IMR-90 (cell line): ENCODE measurements around the gene SEMA6C. TPM values are rescaled to one million over a fixed set of nuclear protein-coding genes. Genes with fewer than 3 reads are reported as not detected.

Source experiments
- ATAC-seq: fragments of 200-7000 bp; cut with Tn5 transposase; 2 replicates; pipeline ENCODE4 v1.9.1; 2020; ENCODE audit warnings: low read depth, mild to moderate bottlenecking, moderate library complexity
- BruUV-seq: library from RNA; stranded (reverse); fragments of 400-500 nt; replicated peaks from 2 replicates; lab custom pipeline; 2021; lab: Mats Ljungman, UMichigan
- CTCF ChIA-PET: fragments of 300-600 bp; formaldehyde crosslinking; extraction: SDS; loops from one replicate; lab custom pipeline; 2021; ENCODE audit warnings: antibody characterized with exemption; lab: Yijun Ruan, JAX
- POLR2A ChIA-PET: fragments of 300-600 bp; sonication (Branson Sonifier 250); formaldehyde crosslinking; loops from one replicate; lab custom pipeline; 2022; ENCODE audit warnings: antibody characterized with exemption; ENCODE audit not compliant: unreplicated experiment; lab: Charles Lee
- DNase-seq: peaks from one replicate; pipeline ENCODE4 v3.0.0; 2013
- H2AFZ ChIP-seq: replicated peaks from 2 replicates; pipeline ENCODE3; 2013; ENCODE audit warnings: low read length, mild to moderate bottlenecking; ENCODE audit not compliant: poor library complexity
- H2AK5ac ChIP-seq: 2 replicates; pipeline ENCODE4 v1.6.1; 2013; ENCODE audit warnings: low read depth, low read length, inconsistent platforms
- H2AK9ac ChIP-seq: replicated peaks from 2 replicates; pipeline ENCODE3; 2013; ENCODE audit warnings: mild to moderate bottlenecking, low read depth, low read length, moderate library complexity; ENCODE audit not compliant: poor library complexity
- H2BK120ac ChIP-seq: 2 replicates; pipeline ENCODE4 v1.6.1; 2013; ENCODE audit warnings: low read depth, low read length, inconsistent platforms
- H2BK15ac ChIP-seq: 3 replicates; pipeline ENCODE4 v1.6.1; 2013; ENCODE audit warnings: low read depth, low read length, inconsistent platforms
- H2BK20ac ChIP-seq: 2 replicates; pipeline ENCODE4 v1.6.1; 2013; ENCODE audit warnings: low read depth, mild to moderate bottlenecking, inconsistent platforms, low read length, moderate library complexity
- H2BK5ac ChIP-seq: 2 replicates; pipeline ENCODE4 v1.6.1; 2013; ENCODE audit warnings: mild to moderate bottlenecking, low read depth, low read length, inconsistent platforms; ENCODE audit not compliant: poor library complexity, severe bottlenecking
- H3K14ac ChIP-seq: replicated peaks from 2 replicates; pipeline ENCODE4 v1.6.1; 2013; ENCODE audit warnings: low read depth, low read length, inconsistent platforms
- H3K18ac ChIP-seq: 2 replicates; pipeline ENCODE4 v1.6.1; 2013; ENCODE audit warnings: low read depth, low read length, control low read depth
- H3K23ac ChIP-seq: 2 replicates; pipeline ENCODE4 v1.6.1; 2013; ENCODE audit warnings: low read depth, low read length, inconsistent platforms
- H3K27ac ChIP-seq: 2 replicates; pipeline ENCODE4 v1.5.1; 2013; ENCODE audit warnings: mild to moderate bottlenecking, control low read depth, low read length; ENCODE audit not compliant: insufficient read depth
- H3K27me3 ChIP-seq: 2 replicates; pipeline ENCODE4 v1.6.1; 2013; ENCODE audit warnings: low read length; ENCODE audit not compliant: control insufficient read depth, insufficient read depth
- H3K36me3 ChIP-seq: 2 replicates; pipeline ENCODE4 v1.6.1; 2013; ENCODE audit warnings: low read length, mixed read lengths; ENCODE audit not compliant: control insufficient read depth, insufficient read depth
- H3K4ac ChIP-seq: 2 replicates; pipeline ENCODE4 v1.6.1; 2013; ENCODE audit warnings: low read depth, low read length, inconsistent platforms
- H3K4me1 ChIP-seq: 2 replicates; pipeline ENCODE4 v1.6.1; 2013; ENCODE audit warnings: low read length, mixed read lengths; ENCODE audit not compliant: control insufficient read depth, insufficient read depth
- H3K4me2 ChIP-seq: 2 replicates; pipeline ENCODE4 v1.6.1; 2013; ENCODE audit warnings: low read depth, mild to moderate bottlenecking, control low read depth, low read length, moderate library complexity
- H3K4me3 ChIP-seq: 2 replicates; pipeline ENCODE4 v1.5.1; 2013; ENCODE audit warnings: low read depth, mild to moderate bottlenecking, control low read depth, low read length, moderate library complexity; ENCODE audit not compliant: insufficient read depth
- H3K56ac ChIP-seq: 2 replicates; pipeline ENCODE4 v1.6.1; 2013; ENCODE audit warnings: low read length, inconsistent platforms; ENCODE audit not compliant: insufficient read depth; ENCODE audit errors: extremely low read depth
- H3K79me1 ChIP-seq, 2 experiments: 2 replicates each; pipeline ENCODE4 v1.6.1; 2013; ENCODE audit warnings: low read length in 2 of 2, inconsistent platforms in 1 of 2, low read depth in 1 of 2
- H3K9ac ChIP-seq: 2 replicates; pipeline ENCODE4 v1.6.1; 2013; ENCODE audit warnings: low read depth, low read length, control low read depth
- H3K9me1 ChIP-seq: 2 replicates; pipeline ENCODE4 v1.6.1; 2013; ENCODE audit warnings: low read length, inconsistent platforms; ENCODE audit not compliant: insufficient read depth
- H3K9me3 ChIP-seq: 2 replicates; pipeline ENCODE4 v1.6.1; 2013; ENCODE audit warnings: low read length; ENCODE audit not compliant: control insufficient read depth, insufficient read depth
- H4K20me1 ChIP-seq: 2 replicates; pipeline ENCODE4 v1.6.1; 2013; ENCODE audit warnings: low read length, inconsistent platforms; ENCODE audit not compliant: insufficient read depth
- H4K5ac ChIP-seq: 2 replicates; pipeline ENCODE4 v1.6.1; 2013; ENCODE audit warnings: mild to moderate bottlenecking, low read depth, low read length, control low read depth
- H4K8ac ChIP-seq, 2 experiments: 2 replicates each; pipeline ENCODE4 v1.6.1; 2013; ENCODE audit warnings: low read depth in 2 of 2, low read length in 2 of 2, control low read depth in 1 of 2, inconsistent platforms in 1 of 2
- H4K91ac ChIP-seq: 2 replicates; pipeline ENCODE4 v1.6.1; 2013; ENCODE audit warnings: low read depth, low read length, inconsistent platforms; ENCODE audit not compliant: insufficient read depth
- BHLHE40 ChIP-seq: fragments of 150-350 bp; IDR thresholded peaks from 2 replicates; pipeline ENCODE4 v1.6.1; 2016; ENCODE audit warnings: mild to moderate bottlenecking, low read depth, low read length
- CEBPB ChIP-seq: IDR thresholded peaks from 2 replicates; pipeline ENCODE4 v1.6.1; 2012; ENCODE audit warnings: low read depth, low read length, improper control_type of control experiment
- CHD1 ChIP-seq: IDR thresholded peaks from 2 replicates; pipeline ENCODE4 v1.6.1; 2012; ENCODE audit warnings: low read depth, low read length, improper control_type of control experiment
- ELK1 ChIP-seq: fragments of 150-350 bp; IDR thresholded peaks from 2 replicates; pipeline ENCODE4 v1.6.1; 2016; ENCODE audit warnings: low read depth, mild to moderate bottlenecking, low read length, moderate library complexity, borderline replicate concordance
- MAFK ChIP-seq: IDR thresholded peaks from 2 replicates; pipeline ENCODE4 v1.6.1; 2012; ENCODE audit warnings: low read depth, low read length, improper control_type of control experiment
- MAZ ChIP-seq: IDR thresholded peaks from 2 replicates; pipeline ENCODE4 v1.6.1; 2012; ENCODE audit warnings: low read depth, mild to moderate bottlenecking, low read length, improper control_type of control experiment, moderate library complexity, borderline replicate concordance
- POLR2A ChIP-seq: IDR thresholded peaks from 2 replicates; pipeline ENCODE4 v1.6.1; 2012; ENCODE audit warnings: mild to moderate bottlenecking, low read depth, low read length
- RCOR1 ChIP-seq: IDR thresholded peaks from 2 replicates; pipeline ENCODE4 v1.6.1; 2012; ENCODE audit warnings: mild to moderate bottlenecking, low read length, improper control_type of control experiment; ENCODE audit not compliant: insufficient replicate concordance
- RFX5 ChIP-seq: IDR thresholded peaks from 2 replicates; pipeline ENCODE4 v1.8.0; 2012; ENCODE audit warnings: low read depth, mild to moderate bottlenecking, low read length, moderate library complexity
- WGBS, 2 experiments: methylation state at CpG; one replicate each; pipeline versions ENCODE4 v1.1.5 to v1.1.7; 2013; ENCODE audit warnings: missing lambda C conversion rate in 2 of 2; ENCODE audit not compliant: insufficient read length in 1 of 2; ENCODE audit errors: extremely low coverage in 2 of 2; 5-methylcytosine and 5-hydroxymethylcytosine counted together
- dilution Hi-C: fragments of 300-500 bp; cut with HindIII; formaldehyde crosslinking; loops from one replicate; pipeline ENCODE4 v1.14.3; 2018; ENCODE audit warnings: low sequenced_read_pairs; ENCODE audit not compliant: unreplicated experiment
- in situ Hi-C: fragments of 300-500 bp; cut with MboI; formaldehyde crosslinking; loops from 3 replicates; pipeline ENCODE4 v1.14.3; 2019; ENCODE audit warnings: low sequenced_read_pairs, inconsistent platforms, mixed read lengths
- intact Hi-C: fragments of 100-400 bp; cut with micrococcal nuclease; formaldehyde crosslinking; loops from 2 replicates; pipeline ENCODE4 v1.10.0; 2022
- polyA plus RNA-seq, 3 experiments: library from polyadenylated mRNA; depleted of rRNA; stranded (reverse); fragments of >200 nt; gene quantifications; 2 replicates each; pipeline ENCODE4 v1.2.3, GENCODE V29; 2012; ENCODE audit warnings: low replicate concordance in 1 of 3
- total RNA-seq: library from RNA; depleted of rRNA; stranded (reverse); fragments of >200 nt; gene quantifications from 2 replicates; pipeline ENCODE4 v1.2.3, GENCODE V29; 2012
- TF ChIP-seq, protein P1 (sequence below): conservative IDR thresholded peaks from 2 replicates; pipeline ENCODE4 v1.5.1; 2012; ENCODE audit warnings: mild to moderate bottlenecking, low read depth, low read length, improper control_type of control experiment

SEMA6C gene
- total and polyA plus RNA-seq, 2 of the 4 experiments (the other 2 are of a cell fraction) = 0.36 to 2.0 TPM

DNA sequence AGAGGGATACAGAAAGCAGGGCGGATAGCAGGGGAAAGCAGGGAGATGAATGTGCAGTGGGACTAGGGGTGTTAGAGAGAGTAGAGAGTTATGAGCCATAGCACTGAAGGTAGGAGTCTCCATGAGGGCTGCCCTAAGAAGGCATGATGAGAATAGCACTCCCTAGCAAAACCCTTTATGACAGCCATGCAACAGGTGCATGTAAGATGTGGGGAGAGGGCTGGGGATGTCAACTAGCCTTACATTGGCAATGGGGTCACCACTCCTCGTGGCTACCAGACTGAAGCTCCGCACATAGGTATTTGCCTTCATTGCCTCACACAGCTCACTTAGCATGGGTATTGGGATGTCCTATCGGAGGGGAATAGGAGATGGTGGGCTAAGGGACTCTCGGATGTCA is 24.8 kb upstream of the SEMA6C start:
- Histone ChIP-seq H2AK5ac (no peak overlapping the region), H4K91ac (no peak overlapping the region), H3K9ac (no peak overlapping the region), H3K4me1 (peaks cover 6% of the 10 kb centered on the region), H3K4me2 (no peak overlapping the region), H3K56ac (no peak overlapping the region), H3K9me1 (peaks cover 3% of the 10 kb centered on the region; the same call in 1 of the 2 replicates), H4K8ac (no peak overlapping the region), H3K14ac (no peak overlapping the region), H3K36me3 (peaks cover 37% of the 10 kb centered on the region), H3K18ac (no peak overlapping the region), H3K79me1 (peaks cover 0 to 15% of the 10 kb centered on the region in 2 experiments; a peak in 2 of 4 replicates), H2AFZ (no peak overlapping the region), H3K27ac (no peak overlapping the region), H2BK120ac (no peak overlapping the region), H3K27me3 (no peaks in the 10 kb centered on the region), H3K9me3 (no peaks in the 10 kb centered on the region), H2BK20ac (no peak overlapping the region), H3K4me3 (no peak overlapping the region), H3K23ac (no peak overlapping the region), H2BK5ac (no peak overlapping the region), H2BK15ac (no peak overlapping the region), H2AK9ac (no peak overlapping the region), H4K20me1 (no peaks in the 10 kb centered on the region), H3K4ac (no peak overlapping the region), H4K5ac (no peak overlapping the region)
- WGBS, 2 experiments = no CpG with 5 or more reads among the region's 5 CpGs
- DNase-seq (no peak), ATAC-seq (no peak)
- intact Hi-C loops = no loop called here
- BruUV-seq = no TSS peak
- in situ Hi-C loops = no loop called here
- TF ChIP-seq CEBPB (no peak), BHLHE40 (no peak), RFX5 (no peak), RCOR1 (no peak), MAFK (no peak), MAZ (no peak), CHD1 (no peak), POLR2A (no peak), ELK1 (no peak)
- TF ChIP-seq, protein P1, sequence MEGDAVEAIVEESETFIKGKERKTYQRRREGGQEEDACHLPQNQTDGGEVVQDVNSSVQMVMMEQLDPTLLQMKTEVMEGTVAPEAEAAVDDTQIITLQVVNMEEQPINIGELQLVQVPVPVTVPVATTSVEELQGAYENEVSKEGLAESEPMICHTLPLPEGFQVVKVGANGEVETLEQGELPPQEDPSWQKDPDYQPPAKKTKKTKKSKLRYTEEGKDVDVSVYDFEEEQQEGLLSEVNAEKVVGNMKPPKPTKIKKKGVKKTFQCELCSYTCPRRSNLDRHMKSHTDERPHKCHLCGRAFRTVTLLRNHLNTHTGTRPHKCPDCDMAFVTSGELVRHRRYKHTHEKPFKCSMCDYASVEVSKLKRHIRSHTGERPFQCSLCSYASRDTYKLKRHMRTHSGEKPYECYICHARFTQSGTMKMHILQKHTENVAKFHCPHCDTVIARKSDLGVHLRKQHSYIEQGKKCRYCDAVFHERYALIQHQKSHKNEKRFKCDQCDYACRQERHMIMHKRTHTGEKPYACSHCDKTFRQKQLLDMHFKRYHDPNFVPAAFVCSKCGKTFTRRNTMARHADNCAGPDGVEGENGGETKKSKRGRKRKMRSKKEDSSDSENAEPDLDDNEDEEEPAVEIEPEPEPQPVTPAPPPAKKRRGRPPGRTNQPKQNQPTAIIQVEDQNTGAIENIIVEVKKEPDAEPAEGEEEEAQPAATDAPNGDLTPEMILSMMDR = no peak
- dilution Hi-C loops = no loop called here
- ChIA-PET POLR2A (no interaction called here), CTCF (no interaction called here)
